Measurements from ENCODE around the gene SMG6. TPM values are rescaled to one million over a fixed set of nuclear protein-coding genes. Genes with fewer than 3 reads are reported as not detected.

SMG6 gene
- total RNA-seq, 3 donors from 2014 or later, result 24.9 to 29.3 (median 29.0) TPM

DNA sequence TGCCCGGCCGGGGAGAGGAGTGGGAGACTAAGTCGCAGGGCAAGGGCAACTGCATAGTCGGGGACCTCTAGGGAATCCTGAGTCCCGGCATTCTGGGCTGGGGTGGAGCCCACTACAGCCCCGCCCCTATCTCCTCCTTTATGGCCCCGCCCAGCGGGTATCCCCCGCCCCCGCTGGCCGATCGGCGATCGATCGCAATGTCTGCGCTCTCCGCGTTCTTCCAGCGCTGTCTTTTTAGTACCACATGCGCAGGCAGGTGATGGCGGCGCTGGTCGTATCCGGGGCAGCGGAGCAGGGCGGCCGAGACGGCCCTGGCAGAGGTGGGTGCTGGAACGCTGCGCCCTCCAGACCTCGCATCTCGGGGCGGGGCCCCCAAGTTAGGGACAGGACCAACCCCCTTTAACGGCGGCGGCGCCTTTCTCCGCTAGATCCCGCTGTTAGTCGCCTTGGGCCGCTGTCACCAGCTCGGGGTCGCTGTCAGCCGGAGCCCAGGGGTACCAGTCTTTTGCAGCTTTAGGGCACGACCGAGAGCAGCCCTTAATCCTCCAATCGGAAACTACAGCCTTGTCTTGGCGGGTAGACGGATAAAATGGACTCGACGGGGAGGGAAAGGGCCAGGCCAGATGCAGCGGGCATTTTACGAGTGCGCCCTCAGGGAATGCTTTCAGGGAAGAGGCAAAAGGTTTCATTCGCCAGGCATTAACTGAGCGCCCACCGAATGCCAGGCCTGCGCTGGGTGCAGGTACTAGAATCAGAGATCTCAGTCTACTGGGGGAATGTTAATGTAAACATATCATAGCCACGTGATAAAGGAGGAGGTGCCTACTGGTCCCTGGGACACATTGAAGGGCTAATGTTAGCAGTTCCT is 273.4 kb downstream of the SMG6 start, which contains the start of gene DPH1:
TSS of gene DPH1 (plus strand) at position 243 of the 868 bp plus-strand sequence. CDS start at position 260, 17 bp downstream.
- intact Hi-C loops (cut with DNase I; ENCODE audit: low total_unique reads), result loop anchor here (10.0 kb wide), 1 partner anchor 115 kb away; no protein-coding TSS in a partner anchor

GRCh38 chr17:2028737-2029136 is 274.8 kb downstream of the SMG6 start:
- TF ChIP-seq CTCF (IDR thresholded peaks at IDR 0.05) (no peak), POLR2AphosphoS5 (IDR thresholded peaks at IDR 0.05) (no peak)
- DNase-seq (ENCODE audit: low spot score in 2 of 2), result no peak
- Histone ChIP-seq H3K27ac (no peak overlapping the region), H3K27me3 (peaks cover 0 to 3% of the 10 kb centered on the region in 2 donors), H3K9me3 (no peaks in the 10 kb centered on the region), H3K36me3 (no peaks in the 10 kb centered on the region), H3K4me3 (no peak overlapping the region), H3K4me1 (peaks cover 0 to 7% of the 10 kb centered on the region in 2 donors)
- intact Hi-C loops (cut with DNase I; ENCODE audit: low total_unique reads), result loop anchor here (10.0 kb wide), 1 partner anchor 114 kb away; no protein-coding TSS in a partner anchor

More for the DNA sequence above, 273.4 kb downstream of the SMG6 start, which contains the start of gene DPH1:
- Histone ChIP-seq H3K4me3 (peak within 1 kb of the TSS; percentile 88 to 96 (median 94)), H3K9me3 (no peaks in the 10 kb centered on the region), H3K36me3 (no peaks in the 10 kb centered on the region), H3K27ac (peak within 1 kb of the TSS; percentile 48 to 64), H3K27me3 (peaks cover 0 to 3% of the 10 kb centered on the region in 2 donors), H3K4me1 (peaks cover 0 to 7% of the 10 kb centered on the region in 2 donors)
- TF ChIP-seq POLR2A (IDR thresholded peaks at IDR 0.05) (no peak), POLR2AphosphoS5 (IDR thresholded peaks at IDR 0.05) (peak; percentile 67 to 76 (median 72)), CTCF (IDR thresholded peaks at IDR 0.05) (no peak)
- DNase-seq (ENCODE audit: low spot score in 2 of 2), result peak; percentile 74 to 82

GRCh38 chr17:2028234-2028614 is 275.4 kb downstream of the SMG6 start:
- TF ChIP-seq POLR2A (IDR thresholded peaks at IDR 0.05) (no peak), CTCF (IDR thresholded peaks at IDR 0.05) (no peak), POLR2AphosphoS5 (IDR thresholded peaks at IDR 0.05) (no peak)
- no peak for DNase-seq (ENCODE audit: low spot score in 2 of 2)
- no peaks in the 10 kb centered on the region for H3K36me3 ChIP-seq
- intact Hi-C loops (cut with DNase I; ENCODE audit: low total_unique reads), result loop anchor here (10.0 kb wide), 1 partner anchor 113 kb away; no protein-coding TSS in a partner anchor
- H3K4me1 ChIP-seq, result peaks cover 0 to 7% of the 10 kb centered on the region in 2 donors
- peaks cover 0 to 3% of the 10 kb centered on the region in 2 donors for H3K27me3 ChIP-seq
- H3K4me3 ChIP-seq, result no peak overlapping the region
- H3K27ac ChIP-seq, result no peak overlapping the region
- H3K9me3 ChIP-seq, result no peaks in the 10 kb centered on the region

GRCh38 chr17:2027528-2028233 is 275.9 kb downstream of the SMG6 start:
- peaks cover 0 to 3% of the 10 kb centered on the region in 2 donors for H3K27me3 ChIP-seq
- H3K4me3 ChIP-seq, result no peak overlapping the region
- no peaks in the 10 kb centered on the region for H3K36me3 ChIP-seq
- no peak for DNase-seq (ENCODE audit: low spot score in 2 of 2)
- no peak for TF ChIP-seq POLR2AphosphoS5 (IDR thresholded peaks at IDR 0.05)
- no peak for TF ChIP-seq POLR2A (IDR thresholded peaks at IDR 0.05)
- TF ChIP-seq CTCF (IDR thresholded peaks at IDR 0.05), result no peak
- H3K27ac ChIP-seq, result no peak overlapping the region
- H3K9me3 ChIP-seq, result no peaks in the 10 kb centered on the region
- H3K4me1 ChIP-seq, result peaks cover 0 to 7% of the 10 kb centered on the region in 2 donors
- intact Hi-C loops (cut with DNase I; ENCODE audit: low total_unique reads), result loop anchor here (10.0 kb wide), 1 partner anchor 113 kb away; no protein-coding TSS in a partner anchor
